ENCODE results near the gene EFNB1.

DNA sequence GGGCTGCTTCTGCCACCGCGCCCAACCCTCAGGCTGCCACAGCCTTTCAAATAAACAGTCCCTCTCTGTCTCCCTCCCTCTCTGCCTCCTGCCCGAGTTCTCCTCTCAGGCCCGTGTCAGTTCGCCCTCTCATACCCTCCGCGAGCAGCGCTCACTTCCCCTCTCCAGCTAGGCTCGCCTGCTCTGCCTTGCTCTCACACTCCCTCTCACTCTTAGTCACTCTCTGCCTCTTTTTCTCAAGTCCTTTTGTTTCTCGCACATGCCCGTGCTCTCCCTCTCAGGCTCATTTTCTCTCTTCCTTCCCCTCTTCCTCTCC lies 3.2 kb downstream of the EFNB1 start:
- TF ChIP-seq, protein P1, sequence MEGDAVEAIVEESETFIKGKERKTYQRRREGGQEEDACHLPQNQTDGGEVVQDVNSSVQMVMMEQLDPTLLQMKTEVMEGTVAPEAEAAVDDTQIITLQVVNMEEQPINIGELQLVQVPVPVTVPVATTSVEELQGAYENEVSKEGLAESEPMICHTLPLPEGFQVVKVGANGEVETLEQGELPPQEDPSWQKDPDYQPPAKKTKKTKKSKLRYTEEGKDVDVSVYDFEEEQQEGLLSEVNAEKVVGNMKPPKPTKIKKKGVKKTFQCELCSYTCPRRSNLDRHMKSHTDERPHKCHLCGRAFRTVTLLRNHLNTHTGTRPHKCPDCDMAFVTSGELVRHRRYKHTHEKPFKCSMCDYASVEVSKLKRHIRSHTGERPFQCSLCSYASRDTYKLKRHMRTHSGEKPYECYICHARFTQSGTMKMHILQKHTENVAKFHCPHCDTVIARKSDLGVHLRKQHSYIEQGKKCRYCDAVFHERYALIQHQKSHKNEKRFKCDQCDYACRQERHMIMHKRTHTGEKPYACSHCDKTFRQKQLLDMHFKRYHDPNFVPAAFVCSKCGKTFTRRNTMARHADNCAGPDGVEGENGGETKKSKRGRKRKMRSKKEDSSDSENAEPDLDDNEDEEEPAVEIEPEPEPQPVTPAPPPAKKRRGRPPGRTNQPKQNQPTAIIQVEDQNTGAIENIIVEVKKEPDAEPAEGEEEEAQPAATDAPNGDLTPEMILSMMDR (IDR thresholded peaks at IDR 0.05) = no peak
- TF ChIP-seq EZH2phosphoT487 (IDR thresholded peaks at IDR 0.05) = no peak

All from neural progenitor cell (in vitro differentiated cells).